SHP77 (cell line): ENCODE data around the gene NTNG1.

ENCODE experiments used
- DNase-seq, 2 experiments: peaks; one replicate each; lab custom pipeline; 2025; lab: John Stamatoyannopoulos, UW

The NTNG1 gene

DNA sequence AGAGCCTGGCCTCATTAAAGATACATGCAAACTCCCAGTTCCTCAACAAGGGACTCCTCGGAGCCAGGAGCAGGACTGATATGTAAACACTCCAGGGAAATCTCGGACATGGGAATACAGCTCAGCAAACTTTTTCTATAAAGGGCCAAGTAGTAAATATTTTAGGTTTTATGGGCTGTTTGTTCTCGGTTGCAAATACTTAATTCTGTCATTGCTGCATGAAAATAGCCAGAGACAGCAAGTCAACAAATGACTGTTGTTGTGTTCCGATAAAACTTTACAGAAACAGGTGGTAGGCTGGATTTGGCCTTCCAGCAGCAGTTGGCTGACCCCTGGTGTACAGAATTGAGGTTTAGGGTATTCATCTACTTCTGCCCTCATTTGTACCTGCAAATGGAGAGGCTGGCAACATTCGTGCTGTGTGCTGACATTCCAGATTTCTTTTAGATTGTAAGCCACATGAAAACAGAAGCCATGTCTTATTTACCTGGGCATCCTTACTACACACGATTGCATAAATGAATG, 360.3 kb downstream of the NTNG1 start:
- DNase-seq, result no peak

DNA sequence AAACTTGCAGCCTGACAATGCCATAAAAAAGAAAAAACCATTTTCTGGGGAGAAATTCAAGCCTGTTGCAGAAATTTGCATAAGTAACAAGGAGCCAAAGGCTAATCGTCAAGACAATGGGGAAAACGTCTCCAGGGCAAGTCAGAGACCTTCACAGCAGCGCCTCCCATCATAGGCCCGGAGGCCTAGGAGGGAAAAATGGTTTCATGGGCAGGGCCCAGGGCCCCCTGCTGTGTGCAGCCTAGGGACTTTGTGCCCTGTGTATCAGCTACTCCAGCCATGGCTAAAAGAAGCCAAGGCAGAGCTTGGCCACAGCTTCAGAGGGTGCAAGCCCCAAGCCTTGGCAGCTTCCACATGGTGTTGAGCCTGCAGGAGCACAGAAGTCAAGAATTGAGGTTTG, 369.5 kb downstream of the NTNG1 start:
- no peak for DNase-seq

DNA sequence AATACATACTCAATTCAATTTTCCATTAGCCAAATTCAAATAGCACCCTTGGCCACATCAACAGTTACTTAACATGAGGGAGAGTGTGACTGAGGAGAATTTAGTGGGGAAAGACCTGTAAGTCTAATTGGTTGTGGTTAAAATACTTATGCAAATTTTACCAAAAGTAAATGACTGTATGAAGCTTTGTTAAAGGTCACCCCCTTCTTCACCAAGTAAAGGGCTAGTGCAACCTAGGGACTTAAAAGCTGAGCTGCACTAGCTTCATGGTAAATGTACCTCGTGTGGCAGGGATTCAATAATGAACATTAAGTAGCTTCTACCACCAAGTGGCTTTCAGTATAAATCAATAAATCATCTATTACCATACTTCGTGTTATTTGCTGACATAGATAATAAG, 372.0 kb downstream of the NTNG1 start:
- DNase-seq, result no peak

DNA sequence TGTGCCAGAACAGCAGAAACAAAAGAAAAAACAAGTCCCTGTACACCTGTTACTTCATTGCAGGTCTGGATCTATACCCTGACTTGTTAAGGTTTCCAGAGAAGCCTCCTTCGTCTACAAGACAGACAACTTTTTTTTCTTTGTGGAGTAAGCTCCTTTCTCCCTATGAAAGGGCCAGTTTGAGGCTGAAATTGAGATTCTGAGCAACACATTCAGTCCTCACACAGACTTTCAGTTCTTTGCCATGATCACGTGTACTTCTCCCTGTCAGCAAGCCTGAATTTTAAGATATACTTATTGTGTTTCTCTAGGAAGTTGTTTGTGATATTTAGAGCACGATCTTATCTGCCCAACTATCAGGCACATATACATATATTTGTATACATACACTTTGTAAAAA, 374.0 kb downstream of the NTNG1 start:
- DNase-seq, result no peak

DNA sequence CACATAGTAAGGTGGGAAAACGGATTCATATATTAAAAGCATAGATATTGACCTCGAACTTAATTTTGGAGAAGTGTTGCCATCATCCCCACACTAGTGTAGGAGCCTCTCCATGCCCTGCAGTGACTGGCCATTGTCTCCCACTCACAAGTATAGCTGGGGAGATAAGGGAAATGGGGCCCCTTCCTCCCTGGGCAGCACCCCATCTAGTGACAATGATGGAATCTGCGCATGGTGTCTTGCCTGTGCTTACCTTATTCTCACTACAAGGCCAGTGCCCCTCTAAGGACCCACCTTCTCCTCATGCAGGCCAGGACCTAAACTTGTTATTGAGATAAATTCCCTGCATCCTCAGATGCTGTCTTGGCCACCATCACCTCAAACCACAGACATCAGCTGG, 374.9 kb downstream of the NTNG1 start:
- no peak for DNase-seq

DNA sequence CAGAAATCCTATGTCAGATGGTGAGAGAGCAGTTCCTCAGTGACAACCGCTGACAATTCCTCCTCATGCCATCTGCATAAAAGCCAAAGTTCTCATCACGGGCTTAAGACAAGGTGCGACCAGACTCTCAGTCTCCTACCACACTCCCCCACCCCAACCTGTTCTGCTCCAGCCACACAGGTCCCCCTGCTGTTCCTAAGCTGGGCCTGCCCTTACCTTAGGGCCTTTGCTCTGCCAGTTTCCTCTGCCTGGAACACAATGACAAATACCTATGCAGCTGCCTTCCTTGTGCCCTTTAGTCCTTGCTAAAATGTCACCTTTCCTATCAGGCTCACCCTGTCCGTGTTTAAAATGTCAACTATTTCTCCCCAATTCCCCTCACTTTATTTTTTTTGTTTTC, 382.2 kb downstream of the NTNG1 start:
- DNase-seq, result no peak

DNA sequence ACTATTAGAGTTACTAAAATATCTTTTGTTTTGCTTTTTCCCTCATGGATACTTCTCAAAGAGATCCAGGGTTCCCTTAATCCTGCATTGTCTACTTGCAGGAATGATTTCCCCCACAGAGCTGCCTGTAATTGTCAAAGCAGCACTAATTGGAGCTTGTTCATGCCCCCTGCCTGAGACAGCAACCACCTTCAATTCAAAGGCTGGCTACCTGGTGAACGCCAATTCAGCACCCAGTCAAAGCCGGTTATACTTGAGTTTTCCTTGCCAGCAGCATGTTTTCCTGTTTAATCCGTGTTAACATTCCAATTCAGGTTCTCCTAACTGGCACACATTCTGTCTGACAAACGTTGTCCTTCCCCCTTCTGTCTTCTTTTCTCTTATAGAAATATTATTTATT, 382.9 kb downstream of the NTNG1 start:
- DNase-seq, result no peak

DNA sequence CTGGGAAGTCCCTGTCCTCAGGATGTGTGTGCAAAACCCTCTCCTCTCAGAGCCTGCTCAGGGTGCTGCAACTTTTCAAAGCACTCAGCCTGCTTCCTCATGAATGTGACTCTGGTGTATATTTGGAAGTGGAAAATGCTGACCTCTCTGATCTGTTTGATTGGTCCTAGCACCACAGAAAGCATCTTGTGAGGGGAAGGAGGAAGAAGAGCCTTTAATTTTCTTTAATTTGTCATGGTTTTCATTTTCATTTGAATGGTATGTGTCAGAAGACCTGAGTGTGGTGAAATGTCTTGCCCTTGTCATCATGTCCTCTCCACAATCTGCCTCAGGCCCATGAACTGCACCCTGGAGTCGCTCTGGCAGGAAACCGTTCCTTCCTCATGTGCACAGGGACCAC, 383.5 kb downstream of the NTNG1 start:
- DNase-seq, result no peak

DNA sequence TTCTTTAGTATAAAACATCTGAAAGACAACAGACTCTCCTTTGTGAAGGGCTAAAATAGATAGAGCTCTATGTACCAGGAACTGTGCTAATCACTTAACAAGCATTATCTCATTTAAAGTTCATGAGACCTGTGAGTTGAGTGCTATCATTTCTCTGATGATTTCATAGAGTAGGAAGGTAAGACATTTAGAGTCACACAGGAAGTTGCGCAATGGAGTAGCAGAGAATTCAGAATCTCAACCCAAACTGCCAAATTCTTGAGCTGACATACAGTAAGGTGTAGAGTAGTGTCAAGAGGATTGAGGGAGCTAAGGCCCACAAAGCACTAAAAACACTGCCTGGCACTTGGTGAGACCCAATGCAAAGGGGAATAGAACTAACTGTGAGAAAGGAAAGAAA, 384.3 kb downstream of the NTNG1 start:
- no peak for DNase-seq

DNA sequence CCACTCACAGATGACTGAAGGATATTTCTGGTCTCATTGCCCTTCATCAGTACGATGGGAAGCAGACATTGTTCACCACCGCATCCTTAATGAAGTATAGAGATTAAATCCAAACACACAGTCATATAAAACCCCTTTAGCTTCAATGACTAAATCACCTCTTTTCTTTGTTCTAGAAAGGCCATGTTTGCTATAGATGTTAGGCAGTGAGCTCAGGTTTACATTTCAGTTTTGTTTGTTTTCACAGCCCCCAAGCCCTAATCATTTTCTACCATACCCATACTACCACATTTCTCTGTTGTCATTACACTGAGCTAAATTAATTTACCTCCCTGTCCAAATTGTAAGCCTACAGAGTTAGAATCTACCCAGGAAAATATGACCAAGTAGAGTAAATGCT, 385.1 kb downstream of the NTNG1 start:
- DNase-seq, result peak in 1 of 2 experiments; percentile 51

DNA sequence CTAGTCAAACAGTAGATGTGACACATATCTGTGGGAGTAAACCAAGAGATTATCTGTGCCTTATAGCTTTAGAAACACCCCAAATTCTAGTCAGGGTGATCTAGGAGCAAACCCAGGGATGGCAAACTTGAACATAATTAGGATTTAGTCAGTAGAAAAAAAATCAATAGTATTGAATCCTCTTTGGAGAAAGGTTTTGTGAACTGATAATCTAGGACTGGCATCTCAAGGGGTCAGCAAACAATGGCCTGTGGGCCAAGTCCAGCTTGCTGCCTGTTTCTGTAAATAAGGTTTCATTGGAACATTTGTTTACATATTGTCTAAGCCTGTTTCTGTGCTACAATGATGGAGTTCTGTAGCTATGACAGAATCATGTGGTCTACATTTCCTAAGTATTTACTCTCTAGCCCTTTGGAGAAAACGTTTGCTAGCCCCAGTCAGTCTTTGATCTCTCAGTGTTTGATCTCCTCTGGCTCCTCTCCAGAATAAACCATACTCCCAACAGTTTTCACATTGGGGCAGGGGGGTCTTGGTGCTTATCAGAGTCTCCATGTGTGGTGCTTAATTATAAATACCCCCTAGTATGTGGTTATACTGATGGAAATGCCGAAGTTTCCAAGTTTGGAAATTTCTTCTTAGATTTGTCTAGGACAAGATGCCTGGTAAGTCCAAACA, 385.8 kb downstream of the NTNG1 start:
- peak in 1 of 2 experiments; percentile 29 for DNase-seq

DNA sequence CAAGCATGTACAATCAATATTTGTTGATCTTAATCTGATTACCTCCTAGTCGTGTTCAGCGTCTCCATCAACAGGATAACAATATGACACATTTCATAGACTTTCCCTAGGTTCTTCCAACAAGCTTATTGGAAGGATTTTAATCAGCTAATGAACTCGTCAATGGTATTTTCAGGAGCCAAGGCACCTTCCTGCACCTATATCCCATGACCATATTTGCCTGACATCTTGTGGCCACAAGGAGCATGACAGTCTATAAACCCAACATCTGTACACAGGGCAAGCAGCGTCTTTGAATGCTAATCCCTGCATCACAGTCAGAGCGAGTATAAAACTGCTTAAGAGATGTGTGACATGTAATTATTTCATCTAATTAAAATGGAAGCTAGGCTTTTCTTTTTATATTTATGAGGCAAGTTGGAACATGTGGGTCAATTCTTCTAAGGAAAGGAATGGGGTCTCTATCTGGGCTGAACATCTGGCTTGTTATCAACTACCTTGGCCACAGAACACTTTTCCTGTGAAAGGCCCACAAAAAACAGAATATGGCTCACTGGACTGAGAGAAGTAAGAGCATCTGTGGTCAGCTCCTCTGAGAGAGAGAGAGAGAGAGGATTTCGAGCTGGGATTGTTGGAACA, 388.8 kb downstream of the NTNG1 start:
- peak; percentile 59 to 68 for DNase-seq

DNA sequence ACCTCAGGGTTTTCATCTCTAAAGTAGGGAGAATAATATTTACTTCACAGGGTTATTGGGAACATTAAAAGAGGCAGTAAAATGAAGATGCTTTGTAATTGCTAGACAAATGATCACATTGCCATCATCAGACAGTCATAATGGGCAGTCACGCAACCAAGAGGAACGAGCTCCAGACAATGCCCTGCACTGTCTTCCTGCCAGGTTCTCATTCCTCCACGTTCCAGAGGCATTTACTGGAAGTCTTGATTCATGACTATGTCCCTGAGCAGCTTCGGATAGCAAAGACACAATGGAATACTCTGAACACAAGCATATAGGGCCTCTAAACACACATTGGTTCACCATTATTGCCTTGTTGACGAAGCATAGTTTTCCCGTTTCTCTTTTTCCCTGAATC, 389.7 kb downstream of the NTNG1 start:
- DNase-seq, result peak; percentile 18 to 51

DNA sequence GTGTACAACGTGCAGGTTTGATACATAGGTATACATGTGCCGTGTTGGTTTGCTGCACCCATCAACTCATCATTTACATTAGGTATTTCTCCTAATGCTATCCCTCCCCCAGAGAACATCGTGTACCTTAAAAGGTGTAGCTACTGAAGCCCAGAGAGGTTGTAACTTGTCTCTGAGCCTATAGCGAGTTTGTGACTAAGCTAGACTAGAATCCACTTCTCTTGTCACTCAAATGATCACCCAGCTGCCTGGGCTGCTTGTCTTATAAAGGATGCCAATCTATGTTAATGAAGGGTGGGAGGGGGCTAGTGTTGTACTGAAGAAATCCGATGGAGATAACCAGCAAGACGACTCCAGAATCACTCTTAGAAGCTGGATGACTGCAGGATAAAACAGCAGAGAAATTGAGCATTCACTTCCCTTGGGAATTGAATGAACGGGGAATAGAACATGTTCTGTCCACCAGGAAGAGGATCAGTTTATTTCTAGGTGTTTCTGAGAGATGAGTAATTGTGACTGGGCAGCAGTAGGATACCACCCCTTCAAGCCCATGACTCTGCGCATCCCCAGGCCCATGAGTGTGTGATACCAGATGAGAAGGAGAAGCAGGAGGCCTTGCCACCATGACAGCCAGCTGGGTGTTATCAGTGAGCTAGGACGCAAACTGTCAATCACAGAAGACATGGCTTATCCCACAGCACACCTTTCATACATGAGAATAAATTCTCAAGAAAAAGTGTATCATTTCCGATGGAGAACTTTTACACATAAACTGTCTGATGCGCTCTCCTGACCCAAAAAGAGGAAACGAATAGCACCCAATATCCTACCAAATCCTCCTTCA, 390.4 kb downstream of the NTNG1 start:
- DNase-seq, result peak in 1 of 2 experiments; percentile 7

DNA sequence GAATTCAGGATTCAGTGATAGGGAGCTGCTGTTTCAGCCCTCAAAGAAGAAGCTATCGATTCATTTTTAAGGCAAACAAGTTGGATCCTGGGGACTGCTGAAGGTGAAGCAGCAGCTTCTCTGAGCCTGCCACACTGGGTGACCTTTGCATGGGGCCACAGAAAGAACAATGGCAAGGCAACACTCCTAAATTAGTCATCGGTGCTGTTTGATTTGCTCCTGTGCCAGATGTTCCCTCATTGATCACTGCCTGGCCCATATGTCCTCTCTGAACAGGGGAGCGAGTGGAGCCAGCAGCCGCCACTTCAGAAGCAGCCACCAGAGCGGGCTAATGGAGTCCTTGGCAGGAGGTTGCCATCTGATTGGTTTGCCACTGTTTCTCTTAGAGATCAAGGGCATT, 391.5 kb downstream of the NTNG1 start:
- peak; percentile 81 to 86 for DNase-seq
